NCI-H146 treated with DMSO at 0.1 percent for 48 hours (cell line): ENCODE measurements around the gene DEDD.
A peak's percentile ranks its signal among the peaks of the same experiment; 100 is the strongest.

ENCODE experiments used
- DNase-seq: peaks from one replicate; lab custom pipeline; 2025; ENCODE audit not compliant: unreplicated experiment; lab: John Stamatoyannopoulos, UW

The DEDD gene

GRCh38 chr1:161132410-161133219 is at the start of gene DEDD:
DEDD (minus strand) TSS chr1:161132667; CDS start chr1:161124462, 8,205 bp downstream.
- DNase-seq: peak; percentile 96

- DNase-seq: no peak
Measured at GRCh38 chr1:161182214-161182613, 49.7 kb upstream of the DEDD start.

- no peak for DNase-seq
Measured at GRCh38 chr1:161180639-161181038, 48.2 kb upstream of the DEDD start.

GRCh38 chr1:161179698-161180097 is 47.2 kb upstream of the DEDD start:
- no peak for DNase-seq

- no peak for DNase-seq
Measured at GRCh38 chr1:161177936-161178244, 45.4 kb upstream of the DEDD start.

- peak; percentile 81 for DNase-seq
Measured at GRCh38 chr1:161177112-161177935, 44.9 kb upstream of the DEDD start, which contains the start of gene B4GALT3. B4GALT3 (minus strand) TSS chr1:161177507; CDS start chr1:161176060, 1,447 bp downstream.

GRCh38 chr1:161176468-161177111 is 44.1 kb upstream of the DEDD start:
- no peak for DNase-seq

GRCh38 chr1:161175771-161176453 is 43.4 kb upstream of the DEDD start:
- no peak for DNase-seq

- no peak for DNase-seq
Measured at GRCh38 chr1:161174911-161175310, 42.4 kb upstream of the DEDD start.

GRCh38 chr1:161173711-161174110 is 41.2 kb upstream of the DEDD start:
- DNase-seq: no peak

GRCh38 chr1:161172776-161173376 is 40.4 kb upstream of the DEDD start:
- DNase-seq: no peak

GRCh38 chr1:161172349-161172748 is 39.9 kb upstream of the DEDD start:
- DNase-seq: no peak

- no peak for DNase-seq
Measured at GRCh38 chr1:161171696-161172095, 39.2 kb upstream of the DEDD start.

GRCh38 chr1:161171191-161171590 is 38.7 kb upstream of the DEDD start:
- DNase-seq: no peak

- no peak for DNase-seq
Measured at GRCh38 chr1:161168906-161169305, 36.4 kb upstream of the DEDD start.

- DNase-seq: peak; percentile 16
Measured at GRCh38 chr1:161166669-161167548, 34.4 kb upstream of the DEDD start.

GRCh38 chr1:161165742-161166668 is 33.5 kb upstream of the DEDD start, which contains the start of gene PPOX:
PPOX (plus strand) TSS chr1:161166426; CDS start chr1:161166848, 422 bp downstream.
- DNase-seq: peak; percentile 97

GRCh38 chr1:161164901-161165610 is 32.6 kb upstream of the DEDD start:
- DNase-seq: no peak
